GM18861 (cell line): ENCODE measurements around the gene FJX1.
"Not testable (repeated sequence)": the region's sequence is repeated elsewhere in the genome, so short reads cannot be mapped to it uniquely, and the experiment has no call there.

Experiments used
- ATAC-seq: cut with Tn5 transposase; IDR thresholded peaks from one replicate; pipeline ENCODE4 v1.9.1; 2021; ENCODE audit not compliant: unreplicated experiment

FJX1 gene

DNA sequence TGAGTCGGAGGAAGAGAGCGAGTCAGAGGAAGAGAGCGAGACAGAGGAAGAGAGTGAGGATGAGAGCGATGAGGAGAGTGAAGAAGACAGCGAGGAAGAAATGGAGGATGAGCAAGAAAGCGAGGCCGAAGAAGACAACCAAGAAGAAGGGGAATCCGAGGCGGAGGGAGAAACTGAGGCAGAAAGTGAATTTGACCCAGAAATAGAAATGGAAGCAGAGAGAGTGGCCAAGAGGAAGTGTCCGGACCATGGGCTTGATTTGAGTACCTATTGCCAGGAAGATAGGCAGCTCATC, 45.1 kb downstream of the FJX1 start:
- no peak for ATAC-seq

DNA sequence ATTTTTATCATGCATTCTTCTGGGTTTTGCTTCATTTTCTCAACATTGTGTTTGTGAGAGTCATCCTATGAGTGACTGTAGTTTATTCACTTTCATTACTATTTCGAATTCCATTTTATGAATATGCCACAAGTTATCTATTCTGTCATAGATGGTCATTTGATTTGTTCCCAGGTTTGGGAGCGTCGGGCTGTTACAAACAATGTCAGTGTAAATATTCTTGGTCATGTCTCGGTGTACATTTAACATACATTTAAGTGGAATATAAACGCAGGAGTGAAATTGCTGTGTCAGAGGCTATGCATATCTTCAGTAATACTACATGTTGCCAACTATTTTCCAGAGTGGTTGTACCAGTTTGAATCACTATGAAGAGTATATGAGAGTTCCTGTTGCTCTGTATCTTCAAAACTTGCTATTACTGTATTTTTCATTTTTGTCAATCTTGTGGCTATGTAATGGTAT, 46.7 kb downstream of the FJX1 start:
- ATAC-seq = no peak

DNA sequence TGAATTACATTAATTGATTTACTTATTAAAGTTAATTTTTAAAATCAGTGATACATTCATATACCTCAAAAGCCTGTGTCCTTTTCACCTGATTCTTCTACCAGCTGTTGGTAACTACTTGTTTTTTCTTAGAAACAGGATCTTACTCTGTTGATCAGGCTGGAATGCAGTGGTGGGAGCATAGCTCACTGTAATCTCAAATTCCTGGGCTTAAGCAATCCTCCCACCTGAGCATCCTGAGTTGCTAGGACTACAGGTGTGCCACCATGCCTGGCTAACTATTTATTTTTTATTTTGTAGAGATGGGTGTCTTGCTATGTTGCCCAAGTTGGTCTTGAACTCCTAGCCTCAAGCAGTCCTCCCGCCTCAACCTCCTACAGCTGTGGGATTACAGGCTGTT, 49.0 kb downstream of the FJX1 start:
- ATAC-seq = no peak

DNA sequence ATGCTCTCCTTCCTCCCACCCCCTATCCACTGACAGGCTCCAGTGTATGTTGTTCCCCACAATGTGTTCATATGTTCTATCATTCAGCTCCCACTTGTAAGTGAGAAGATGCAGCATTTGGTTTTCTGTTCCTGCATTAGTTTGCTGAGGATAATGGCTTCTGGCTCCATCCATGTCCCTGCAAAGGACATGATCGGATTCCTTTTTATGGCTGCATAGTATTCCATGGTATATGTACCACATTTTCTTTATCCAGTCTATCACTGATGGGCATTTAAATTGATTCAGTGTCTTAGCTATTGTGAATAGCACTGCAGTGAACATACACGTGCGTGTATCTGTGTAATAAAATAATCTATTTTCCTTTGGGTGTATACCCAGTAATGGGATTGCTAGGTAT, 50.1 kb downstream of the FJX1 start:
- ATAC-seq = not testable (repeated sequence)
